ENCODE results near the gene TACC2.
"Not testable (repeated sequence)": the region's sequence is repeated elsewhere in the genome, so short reads cannot be mapped to it uniquely, and the experiment has no call there.

TACC2 gene

DNA sequence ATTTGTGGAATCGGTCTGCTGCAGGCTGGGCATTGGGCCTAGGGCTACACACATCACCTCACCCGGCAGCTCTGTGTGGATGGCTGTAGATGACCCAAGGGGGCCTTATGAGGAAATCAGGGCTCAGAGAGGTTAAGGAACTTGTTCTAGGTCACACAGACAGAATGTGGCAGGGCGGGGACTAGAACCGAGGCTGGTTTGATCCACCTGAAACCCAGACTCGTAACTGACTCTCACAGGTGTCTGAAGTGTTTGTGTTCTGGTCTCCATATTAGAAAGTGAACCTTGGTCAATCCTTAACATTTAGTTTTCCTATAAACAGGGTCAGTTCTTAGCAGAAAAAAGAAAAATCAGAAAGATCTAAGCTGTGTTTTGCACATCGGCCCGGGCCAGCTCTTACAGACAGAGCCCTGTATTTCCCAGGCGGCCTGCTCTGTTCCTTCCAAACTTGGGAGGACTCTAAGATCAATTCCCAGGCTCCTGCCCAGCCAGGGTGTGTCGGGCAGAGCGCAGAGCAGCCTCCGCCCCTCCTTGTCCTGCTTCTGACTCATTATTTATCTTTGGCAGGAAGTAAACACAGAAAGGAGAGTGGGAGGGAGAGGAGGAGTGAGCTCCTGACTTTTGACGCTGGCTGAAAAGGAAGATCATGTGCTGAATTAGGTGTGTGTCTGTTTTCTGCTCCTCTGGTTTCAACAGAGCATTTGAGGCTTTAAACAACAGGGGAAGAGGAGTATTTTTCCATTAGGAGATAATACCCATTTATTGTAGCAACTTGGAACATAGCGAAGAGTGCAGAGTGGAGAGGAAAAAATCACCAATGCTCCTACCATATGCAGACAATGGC is 74.1 kb downstream of the TACC2 start:
- no peak for TF ChIP-seq CTCF (IDR thresholded peaks at IDR 0.05)
- DNase-seq: peak; percentile 51
- Mint-ChIP-seq H3K27ac (peak overlapping the region; percentile 85), H3K36me3 (ENCODE audit: low read depth) (peaks cover 22% of the 10 kb centered on the region), H3K4me1 (peaks cover 25% of the 10 kb centered on the region), H3K27me3 (ENCODE audit: low read depth, poor library complexity) (no peaks in the 10 kb centered on the region), H3K9me3 (peaks cover 6% of the 10 kb centered on the region), H3K4me3 (peak overlapping the region; percentile 30)

- not testable (repeated sequence) for H3K27me3 Mint-ChIP-seq (ENCODE audit: low read depth, poor library complexity); H3K4me3 Mint-ChIP-seq; H3K9me3 Mint-ChIP-seq; H3K27ac Mint-ChIP-seq; DNase-seq
- peaks cover 31% of the 10 kb centered on the region for H3K4me1 Mint-ChIP-seq
- peaks cover 28% of the 10 kb centered on the region for H3K36me3 Mint-ChIP-seq (ENCODE audit: low read depth)
These were observed 77.5 kb downstream of the TACC2 start for GRCh38 chr10:122066337-122066939.

GRCh38 chr10:122068844-122069243 is 79.9 kb downstream of the TACC2 start:
- Mint-ChIP-seq H3K4me1 (peaks cover 22% of the 10 kb centered on the region), H3K27ac (no peak overlapping the region), H3K36me3 (ENCODE audit: low read depth) (peaks cover 35% of the 10 kb centered on the region), H3K9me3 (peaks cover 6% of the 10 kb centered on the region), H3K4me3 (no peak overlapping the region), H3K27me3 (ENCODE audit: low read depth, poor library complexity) (peaks cover 6% of the 10 kb centered on the region)
- DNase-seq: no peak
- no peak for TF ChIP-seq CTCF (IDR thresholded peaks at IDR 0.05)

- Mint-ChIP-seq H3K27ac (peak overlapping the region; percentile 52), H3K9me3 (no peaks in the 10 kb centered on the region)
- no peak for DNase-seq
These were observed 83.5 kb downstream of the TACC2 start for GRCh38 chr10:122072491-122072890.

DNA sequence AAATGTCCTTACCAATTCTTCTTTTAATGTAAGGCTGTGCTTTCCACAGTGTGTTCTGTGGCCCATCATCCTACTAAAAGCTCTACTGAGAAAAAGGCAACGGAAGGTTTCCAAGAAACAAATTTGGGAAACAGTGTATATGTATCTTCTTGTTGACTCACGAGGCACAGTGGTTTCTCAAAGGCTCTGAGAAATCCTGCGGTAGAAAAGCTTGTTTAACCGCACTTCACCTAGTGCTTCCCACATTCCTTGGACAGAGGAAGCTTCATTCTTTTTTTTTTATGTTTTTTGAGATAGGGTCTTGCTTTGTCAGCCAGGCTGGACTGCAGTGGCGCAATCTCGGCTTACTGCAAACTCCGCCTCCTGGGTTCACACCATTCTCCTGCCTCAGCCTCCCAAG is 84.5 kb downstream of the TACC2 start:
- Mint-ChIP-seq H3K36me3 (ENCODE audit: low read depth) (peaks cover 32% of the 10 kb centered on the region), H3K27ac (no peak overlapping the region), H3K27me3 (ENCODE audit: low read depth, poor library complexity) (peaks cover 6% of the 10 kb centered on the region), H3K9me3 (no peaks in the 10 kb centered on the region), H3K4me3 (no peak overlapping the region), H3K4me1 (peaks cover 28% of the 10 kb centered on the region)
- DNase-seq: no peak
- no peak for TF ChIP-seq CTCF (IDR thresholded peaks at IDR 0.05)

More at GRCh38 chr10:122072491-122072890, 83.5 kb downstream of the TACC2 start:
- TF ChIP-seq CTCF (IDR thresholded peaks at IDR 0.05): no peak
- Mint-ChIP-seq H3K36me3 (ENCODE audit: low read depth) (peaks cover 32% of the 10 kb centered on the region), H3K4me3 (no peak overlapping the region), H3K27me3 (ENCODE audit: low read depth, poor library complexity) (peaks cover 6% of the 10 kb centered on the region), H3K4me1 (peaks cover 19% of the 10 kb centered on the region)

DNA sequence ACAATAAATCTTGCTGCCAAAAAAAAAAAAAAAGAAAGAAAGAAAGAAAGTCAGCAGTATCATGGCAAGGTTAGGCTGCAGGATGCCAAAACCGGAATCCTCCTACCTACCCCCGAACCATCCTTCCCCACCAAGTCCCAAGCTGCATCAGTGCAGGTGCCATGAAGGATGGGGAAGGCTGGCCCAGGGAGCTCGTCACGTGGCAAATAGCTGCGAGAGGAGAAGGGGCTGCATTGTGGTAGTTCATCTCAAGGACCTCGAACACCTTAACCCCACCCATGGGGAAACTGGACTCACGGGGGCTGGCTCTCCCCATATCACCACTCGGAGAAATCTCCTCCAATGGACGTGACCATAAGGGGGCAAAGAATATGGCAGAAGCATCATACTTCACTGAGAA is 86.2 kb downstream of the TACC2 start:
- Mint-ChIP-seq H3K36me3 (ENCODE audit: low read depth) (peaks cover 33% of the 10 kb centered on the region), H3K4me1 (peaks cover 33% of the 10 kb centered on the region), H3K9me3 (no peaks in the 10 kb centered on the region), H3K27ac (no peak overlapping the region), H3K27me3 (ENCODE audit: low read depth, poor library complexity) (peaks cover 3% of the 10 kb centered on the region), H3K4me3 (no peak overlapping the region)
- TF ChIP-seq CTCF (IDR thresholded peaks at IDR 0.05): no peak
- DNase-seq: no peak

- not testable (repeated sequence) for H3K4me3 Mint-ChIP-seq; H3K9me3 Mint-ChIP-seq; H3K27ac Mint-ChIP-seq; H3K27me3 Mint-ChIP-seq (ENCODE audit: low read depth, poor library complexity); DNase-seq
- peaks cover 33% of the 10 kb centered on the region for H3K4me1 Mint-ChIP-seq
- peaks cover 38% of the 10 kb centered on the region for H3K36me3 Mint-ChIP-seq (ENCODE audit: low read depth)
These were observed 86.9 kb downstream of the TACC2 start for GRCh38 chr10:122075876-122076275.

Measured in nephron progenitor cell (in vitro differentiated cells).